ENCODE measurements around the gene CREG1. TPM values are rescaled to one million over a fixed set of nuclear protein-coding genes. Genes with fewer than 3 reads are reported as not detected.

CREG1 gene
- total and polyA plus RNA-seq, 2 experiments from 2014 or later: 21.2 to 42.7 TPM

GRCh38 chr1:167529829-167530474 is 23.6 kb downstream of the CREG1 start:
- Histone ChIP-seq H3K27ac (ENCODE audit: low read depth) (no peak overlapping the region), H3K36me3 (ENCODE audit: insufficient read depth) (no peaks in the 10 kb centered on the region), H3K4me2 (no peak overlapping the region), H3K4me1 (ENCODE audit: insufficient read depth) (no peaks in the 10 kb centered on the region), H3K9me2 (ENCODE audit: insufficient read depth) (no peaks in the 10 kb centered on the region), H4K20me1 (replicated peaks; ENCODE audit: insufficient read depth) (no peaks in the 10 kb centered on the region), H3K79me2 (replicated peaks; ENCODE audit: insufficient read depth) (no peaks in the 10 kb centered on the region), H3F3A (replicated peaks; ENCODE audit: low read depth) (no peaks in the 10 kb centered on the region), H3K4me3 (no peak overlapping the region), H3K27me3 (ENCODE audit: insufficient read depth) (no peaks in the 10 kb centered on the region), H2AFZ (no peak overlapping the region)
- no peaks in the 10 kb centered on the region for H3K36me3 Mint-ChIP-seq (ENCODE audit: low read depth)
- no peaks in the 10 kb centered on the region for H3K9me3 Mint-ChIP-seq
- TF ChIP-seq EZH2phosphoT487 (IDR thresholded peaks at IDR 0.05; ENCODE audit: unreplicated experiment) (no peak), JUNB (IDR thresholded peaks at IDR 0.05; ENCODE audit: unreplicated experiment) (no peak), NANOG (IDR thresholded peaks at IDR 0.05; ENCODE audit: borderline replicate concordance) (no peak), STAT1 (IDR thresholded peaks at IDR 0.05; ENCODE audit: unreplicated experiment) (no peak), POLR2AphosphoS5 (IDR thresholded peaks at IDR 0.05; ENCODE audit: low read depth) (no peak), ZNF114 (CRISPR knock-in tag; IDR thresholded peaks at IDR 0.05) (no peak), EZH2 (IDR thresholded peaks at IDR 0.05; ENCODE audit: low read depth, unreplicated experiment) (no peak), REST (IDR thresholded peaks at IDR 0.05; ENCODE audit: unreplicated experiment) (no peak), ETS1 (IDR thresholded peaks at IDR 0.05) (no peak), CREB1 (CRISPR knock-in tag; IDR thresholded peaks at IDR 0.05; ENCODE audit: low read depth) (no peak), ZNF331 (CRISPR knock-in tag; IDR thresholded peaks at IDR 0.05; ENCODE audit: low read depth) (no peak)
- TF ChIP-seq, protein P1, sequence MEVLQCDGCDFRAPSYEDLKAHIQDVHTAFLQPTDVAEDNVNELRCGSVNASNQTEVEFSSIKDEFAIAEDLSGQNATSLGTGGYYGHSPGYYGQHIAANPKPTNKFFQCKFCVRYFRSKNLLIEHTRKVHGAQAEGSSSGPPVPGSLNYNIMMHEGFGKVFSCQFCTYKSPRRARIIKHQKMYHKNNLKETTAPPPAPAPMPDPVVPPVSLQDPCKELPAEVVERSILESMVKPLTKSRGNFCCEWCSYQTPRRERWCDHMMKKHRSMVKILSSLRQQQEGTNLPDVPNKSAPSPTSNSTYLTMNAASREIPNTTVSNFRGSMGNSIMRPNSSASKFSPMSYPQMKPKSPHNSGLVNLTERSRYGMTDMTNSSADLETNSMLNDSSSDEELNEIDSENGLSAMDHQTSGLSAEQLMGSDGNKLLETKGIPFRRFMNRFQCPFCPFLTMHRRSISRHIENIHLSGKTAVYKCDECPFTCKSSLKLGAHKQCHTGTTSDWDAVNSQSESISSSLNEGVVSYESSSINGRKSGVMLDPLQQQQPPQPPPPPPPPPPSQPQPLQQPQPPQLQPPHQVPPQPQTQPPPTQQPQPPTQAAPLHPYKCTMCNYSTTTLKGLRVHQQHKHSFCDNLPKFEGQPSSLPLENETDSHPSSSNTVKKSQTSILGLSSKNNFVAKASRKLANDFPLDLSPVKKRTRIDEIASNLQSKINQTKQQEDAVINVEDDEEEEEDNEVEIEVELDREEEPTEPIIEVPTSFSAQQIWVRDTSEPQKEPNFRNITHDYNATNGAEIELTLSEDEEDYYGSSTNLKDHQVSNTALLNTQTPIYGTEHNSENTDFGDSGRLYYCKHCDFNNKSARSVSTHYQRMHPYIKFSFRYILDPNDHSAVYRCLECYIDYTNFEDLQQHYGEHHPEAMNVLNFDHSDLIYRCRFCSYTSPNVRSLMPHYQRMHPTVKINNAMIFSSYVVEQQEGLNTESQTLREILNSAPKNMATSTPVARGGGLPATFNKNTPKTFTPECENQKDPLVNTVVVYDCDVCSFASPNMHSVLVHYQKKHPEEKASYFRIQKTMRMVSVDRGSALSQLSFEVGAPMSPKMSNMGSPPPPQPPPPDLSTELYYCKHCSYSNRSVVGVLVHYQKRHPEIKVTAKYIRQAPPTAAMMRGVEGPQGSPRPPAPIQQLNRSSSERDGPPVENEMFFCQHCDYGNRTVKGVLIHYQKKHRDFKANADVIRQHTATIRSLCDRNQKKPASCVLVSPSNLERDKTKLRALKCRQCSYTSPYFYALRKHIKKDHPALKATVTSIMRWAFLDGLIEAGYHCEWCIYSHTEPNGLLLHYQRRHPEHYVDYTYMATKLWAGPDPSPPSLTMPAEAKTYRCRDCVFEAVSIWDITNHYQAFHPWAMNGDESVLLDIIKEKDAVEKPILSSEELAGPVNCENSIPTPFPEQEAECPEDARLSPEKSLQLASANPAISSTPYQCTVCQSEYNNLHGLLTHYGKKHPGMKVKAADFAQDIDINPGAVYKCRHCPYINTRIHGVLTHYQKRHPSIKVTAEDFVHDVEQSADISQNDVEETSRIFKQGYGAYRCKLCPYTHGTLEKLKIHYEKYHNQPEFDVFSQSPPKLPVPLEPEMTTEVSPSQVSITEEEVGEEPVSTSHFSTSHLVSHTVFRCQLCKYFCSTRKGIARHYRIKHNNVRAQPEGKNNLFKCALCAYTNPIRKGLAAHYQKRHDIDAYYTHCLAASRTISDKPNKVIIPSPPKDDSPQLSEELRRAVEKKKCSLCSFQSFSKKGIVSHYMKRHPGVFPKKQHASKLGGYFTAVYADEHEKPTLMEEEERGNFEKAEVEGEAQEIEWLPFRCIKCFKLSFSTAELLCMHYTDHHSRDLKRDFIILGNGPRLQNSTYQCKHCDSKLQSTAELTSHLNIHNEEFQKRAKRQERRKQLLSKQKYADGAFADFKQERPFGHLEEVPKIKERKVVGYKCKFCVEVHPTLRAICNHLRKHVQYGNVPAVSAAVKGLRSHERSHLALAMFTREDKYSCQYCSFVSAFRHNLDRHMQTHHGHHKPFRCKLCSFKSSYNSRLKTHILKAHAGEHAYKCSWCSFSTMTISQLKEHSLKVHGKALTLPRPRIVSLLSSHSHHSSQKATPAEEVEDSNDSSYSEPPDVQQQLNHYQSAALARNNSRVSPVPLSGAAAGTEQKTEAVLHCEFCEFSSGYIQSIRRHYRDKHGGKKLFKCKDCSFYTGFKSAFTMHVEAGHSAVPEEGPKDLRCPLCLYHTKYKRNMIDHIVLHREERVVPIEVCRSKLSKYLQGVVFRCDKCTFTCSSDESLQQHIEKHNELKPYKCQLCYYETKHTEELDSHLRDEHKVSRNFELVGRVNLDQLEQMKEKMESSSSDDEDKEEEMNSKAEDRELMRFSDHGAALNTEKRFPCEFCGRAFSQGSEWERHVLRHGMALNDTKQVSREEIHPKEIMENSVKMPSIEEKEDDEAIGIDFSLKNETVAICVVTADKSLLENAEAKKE (CRISPR knock-in tag; IDR thresholded peaks at IDR 0.05): no peak
- TF ChIP-seq, protein P2, sequence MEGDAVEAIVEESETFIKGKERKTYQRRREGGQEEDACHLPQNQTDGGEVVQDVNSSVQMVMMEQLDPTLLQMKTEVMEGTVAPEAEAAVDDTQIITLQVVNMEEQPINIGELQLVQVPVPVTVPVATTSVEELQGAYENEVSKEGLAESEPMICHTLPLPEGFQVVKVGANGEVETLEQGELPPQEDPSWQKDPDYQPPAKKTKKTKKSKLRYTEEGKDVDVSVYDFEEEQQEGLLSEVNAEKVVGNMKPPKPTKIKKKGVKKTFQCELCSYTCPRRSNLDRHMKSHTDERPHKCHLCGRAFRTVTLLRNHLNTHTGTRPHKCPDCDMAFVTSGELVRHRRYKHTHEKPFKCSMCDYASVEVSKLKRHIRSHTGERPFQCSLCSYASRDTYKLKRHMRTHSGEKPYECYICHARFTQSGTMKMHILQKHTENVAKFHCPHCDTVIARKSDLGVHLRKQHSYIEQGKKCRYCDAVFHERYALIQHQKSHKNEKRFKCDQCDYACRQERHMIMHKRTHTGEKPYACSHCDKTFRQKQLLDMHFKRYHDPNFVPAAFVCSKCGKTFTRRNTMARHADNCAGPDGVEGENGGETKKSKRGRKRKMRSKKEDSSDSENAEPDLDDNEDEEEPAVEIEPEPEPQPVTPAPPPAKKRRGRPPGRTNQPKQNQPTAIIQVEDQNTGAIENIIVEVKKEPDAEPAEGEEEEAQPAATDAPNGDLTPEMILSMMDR (conservative IDR thresholded peaks at IDR 0.05; ENCODE audit: low read depth in 2 of 2): no peak
- DNase-seq (ENCODE audit: low spot score) (no peak), ATAC-seq (no peak)
- peaks cover 15% of the 10 kb centered on the region for H3K27me3 Mint-ChIP-seq (ENCODE audit: insufficient read depth, low read depth, poor library complexity)
- no peak overlapping the region for H3K27ac Mint-ChIP-seq
- peaks cover 6% of the 10 kb centered on the region for H3K4me1 Mint-ChIP-seq
- no peak overlapping the region for H3K4me3 Mint-ChIP-seq

Data from GM23338 (cell line).